Astrocyte of the spinal cord (primary cell): Measurements from ENCODE around the gene ITPR2.
"Not testable (repeated sequence)": the region's sequence is repeated elsewhere in the genome, so short reads cannot be mapped to it uniquely, and the experiment has no call there.

Experiments
- DNase-seq: peaks from one replicate; pipeline ENCODE4 v3.0.0; 2011; ENCODE audit warnings: low read depth, low spot score
- H3K4me3 ChIP-seq: 2 replicates; pipeline ENCODE4 v1.5.1; 2011; ENCODE audit warnings: low read depth, mild to moderate bottlenecking, low read length, moderate library complexity
- in situ Hi-C: cut with HindIII; loops from 2 replicates; pipeline ENCODE4 v1.10.0; 2017; ENCODE audit warnings: low sequenced_read_pairs
- TF ChIP-seq, protein P1 (sequence below): IDR thresholded peaks from 2 replicates; pipeline ENCODE4 v1.5.1; 2012; ENCODE audit warnings: low read depth, mild to moderate bottlenecking, low read length, inconsistent platforms

Gene ITPR2

DNA sequence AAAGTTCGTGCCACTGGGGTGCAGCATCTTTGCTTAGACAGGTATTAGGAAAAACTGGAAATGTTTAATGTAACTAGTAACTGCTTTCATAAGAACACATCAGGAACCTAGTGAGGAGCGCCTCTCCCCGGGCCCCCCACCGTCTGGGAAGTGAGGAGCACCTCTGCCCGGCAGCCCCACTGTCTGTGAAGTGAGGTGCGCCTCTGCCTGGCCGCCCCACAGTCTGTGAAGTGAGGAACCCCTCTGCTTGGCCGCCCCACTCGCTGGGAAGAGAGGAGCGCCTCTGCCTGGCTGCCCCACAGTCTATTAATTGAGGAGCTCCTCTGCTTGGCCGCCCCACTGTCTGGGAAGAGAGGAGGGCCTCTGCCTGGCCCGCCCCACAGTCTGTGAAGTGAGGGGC, 224.7 kb downstream of the ITPR2 start:
- no peak for DNase-seq
- no peak overlapping the region for H3K4me3 ChIP-seq
- in situ Hi-C loops: no loop called here
- TF ChIP-seq, protein P1, sequence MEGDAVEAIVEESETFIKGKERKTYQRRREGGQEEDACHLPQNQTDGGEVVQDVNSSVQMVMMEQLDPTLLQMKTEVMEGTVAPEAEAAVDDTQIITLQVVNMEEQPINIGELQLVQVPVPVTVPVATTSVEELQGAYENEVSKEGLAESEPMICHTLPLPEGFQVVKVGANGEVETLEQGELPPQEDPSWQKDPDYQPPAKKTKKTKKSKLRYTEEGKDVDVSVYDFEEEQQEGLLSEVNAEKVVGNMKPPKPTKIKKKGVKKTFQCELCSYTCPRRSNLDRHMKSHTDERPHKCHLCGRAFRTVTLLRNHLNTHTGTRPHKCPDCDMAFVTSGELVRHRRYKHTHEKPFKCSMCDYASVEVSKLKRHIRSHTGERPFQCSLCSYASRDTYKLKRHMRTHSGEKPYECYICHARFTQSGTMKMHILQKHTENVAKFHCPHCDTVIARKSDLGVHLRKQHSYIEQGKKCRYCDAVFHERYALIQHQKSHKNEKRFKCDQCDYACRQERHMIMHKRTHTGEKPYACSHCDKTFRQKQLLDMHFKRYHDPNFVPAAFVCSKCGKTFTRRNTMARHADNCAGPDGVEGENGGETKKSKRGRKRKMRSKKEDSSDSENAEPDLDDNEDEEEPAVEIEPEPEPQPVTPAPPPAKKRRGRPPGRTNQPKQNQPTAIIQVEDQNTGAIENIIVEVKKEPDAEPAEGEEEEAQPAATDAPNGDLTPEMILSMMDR: no peak

DNA sequence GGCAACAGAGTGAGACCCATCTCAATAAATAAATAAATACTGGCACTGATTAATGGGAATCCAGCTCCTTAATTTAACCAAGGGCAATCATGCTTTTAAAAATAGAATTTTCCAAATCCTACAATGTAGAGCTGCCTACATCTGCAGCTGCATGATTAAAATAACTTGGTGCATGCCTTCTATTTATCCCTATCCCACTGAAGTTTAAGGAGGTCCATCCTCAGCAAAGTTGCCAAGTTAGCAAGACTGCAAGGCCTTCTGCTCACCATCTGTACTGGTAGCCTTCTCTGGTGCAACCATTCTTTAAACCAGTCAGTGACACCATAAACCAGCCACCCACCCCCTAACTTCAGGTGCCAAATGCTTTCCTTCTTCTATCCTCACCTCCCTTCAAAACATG, 226.1 kb downstream of the ITPR2 start:
- TF ChIP-seq, protein P1: no peak
- in situ Hi-C loops: no loop called here
- DNase-seq: no peak
- no peak overlapping the region for H3K4me3 ChIP-seq

DNA sequence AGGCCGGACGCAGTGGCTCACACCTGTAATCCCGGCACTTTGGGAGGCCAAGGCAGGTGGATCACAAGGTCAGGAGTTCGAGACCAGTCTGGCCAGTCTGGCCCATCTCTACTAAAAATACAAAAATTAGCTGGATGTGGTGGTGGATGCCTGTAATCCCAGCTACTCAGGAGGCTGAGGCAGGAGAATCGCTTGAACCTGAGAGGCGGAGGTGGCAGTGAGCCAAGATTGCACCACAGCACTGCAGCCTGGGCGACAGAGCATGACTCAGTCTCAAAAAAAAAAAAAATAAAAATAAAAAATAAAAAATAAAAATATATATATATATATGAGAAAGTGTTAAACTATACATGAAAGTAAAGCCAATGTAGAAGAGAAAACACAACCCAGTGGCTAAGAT, 228.2 kb downstream of the ITPR2 start:
- in situ Hi-C loops, H3K4me3 ChIP-seq, DNase-seq: not testable (repeated sequence)

DNA sequence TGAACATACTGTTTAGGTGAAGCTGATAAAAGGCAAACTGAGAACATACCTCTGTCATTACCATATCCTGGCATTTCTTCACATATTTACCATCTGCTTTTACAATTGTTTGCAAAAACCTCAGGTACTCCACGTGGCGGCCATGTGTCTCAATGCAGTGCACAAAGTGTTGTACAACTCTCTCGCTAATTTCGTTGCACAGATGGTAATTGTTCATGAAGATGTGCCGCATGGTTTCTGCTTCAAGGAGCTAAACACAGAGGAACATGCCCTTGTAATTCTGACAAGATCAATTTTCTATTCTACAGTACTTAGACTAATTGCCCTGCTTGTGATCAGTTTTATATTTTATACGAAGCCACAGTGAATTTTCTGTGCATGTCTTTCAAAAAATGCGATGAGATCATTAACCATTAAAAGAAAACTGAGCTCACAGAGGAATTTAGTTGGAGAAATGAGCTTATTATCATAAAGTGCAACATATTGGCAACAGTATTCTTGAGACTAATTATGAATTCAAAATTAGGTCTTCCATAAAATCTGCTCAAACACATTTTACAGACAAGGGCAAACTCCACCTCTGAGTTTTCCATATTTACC, 233.8 kb downstream of the ITPR2 start:
- DNase-seq: no peak
- in situ Hi-C loops: no loop called here
- TF ChIP-seq, protein P1: no peak

DNA sequence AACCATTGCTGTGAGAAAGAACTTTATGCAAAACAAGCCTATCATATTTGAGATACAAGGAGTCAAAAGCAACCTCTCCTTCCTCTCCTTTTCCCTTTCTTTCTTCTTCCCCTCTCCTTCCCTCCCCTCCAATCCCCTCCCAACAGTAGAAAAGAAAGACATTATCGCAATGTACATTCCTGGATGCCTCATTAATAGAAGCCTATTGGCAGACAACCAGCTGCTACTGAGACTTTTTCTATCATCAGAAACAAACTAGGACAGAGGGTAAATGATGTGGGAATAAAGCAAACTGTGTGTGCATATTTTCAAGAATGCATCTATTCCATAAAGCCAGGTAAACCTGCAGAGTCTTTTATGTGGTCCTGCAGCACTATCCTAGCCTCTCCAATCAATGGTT, 237.2 kb downstream of the ITPR2 start:
- no peak overlapping the region for H3K4me3 ChIP-seq
- TF ChIP-seq, protein P1: no peak
- in situ Hi-C loops: no loop called here
- DNase-seq: no peak

More for the DNA sequence above, 233.8 kb downstream of the ITPR2 start:
- H3K4me3 ChIP-seq: no peak overlapping the region

DNA sequence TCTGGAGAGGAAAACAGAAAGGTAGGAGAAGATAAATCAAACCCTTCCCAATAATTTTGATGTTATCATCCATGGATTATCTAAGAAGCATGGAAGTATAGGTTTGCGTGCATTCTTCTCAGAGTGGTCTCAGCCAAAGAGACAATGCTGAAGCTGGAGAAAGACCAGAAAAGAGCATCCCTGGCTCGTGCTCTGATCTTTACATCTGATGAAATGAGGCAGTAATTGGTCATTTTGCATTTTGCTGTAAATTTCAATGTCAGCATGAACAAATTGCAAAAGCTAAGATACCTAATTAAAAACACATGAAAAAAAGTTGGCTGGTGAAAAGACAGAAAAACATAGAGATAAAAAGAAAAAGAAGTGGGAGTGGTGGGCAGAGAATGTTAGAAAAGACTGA, 252.4 kb downstream of the ITPR2 start:
- in situ Hi-C loops: no loop called here
- no peak for DNase-seq
- TF ChIP-seq, protein P1: no peak
- no peak overlapping the region for H3K4me3 ChIP-seq

DNA sequence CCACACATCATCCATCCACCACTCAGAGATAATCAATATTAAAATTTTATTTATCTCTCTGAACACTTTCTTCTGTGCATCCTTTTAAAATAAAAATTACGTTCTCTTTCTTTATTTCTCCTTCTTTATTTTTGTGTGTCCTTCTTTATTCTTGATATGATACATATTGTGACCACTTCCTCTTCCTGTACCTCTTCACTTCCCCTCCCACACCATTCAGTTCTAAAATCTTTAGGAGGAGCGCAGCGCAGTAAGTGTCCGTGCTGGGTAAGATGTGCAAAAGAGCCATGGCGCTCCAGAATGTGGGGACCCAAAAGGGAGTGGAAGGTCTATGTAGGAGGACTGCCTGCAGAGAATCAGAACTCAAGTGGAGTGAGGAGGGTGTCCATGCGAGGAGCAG, 256.7 kb downstream of the ITPR2 start:
- no peak overlapping the region for H3K4me3 ChIP-seq
- DNase-seq: no peak
- TF ChIP-seq, protein P1: no peak
- in situ Hi-C loops: no loop called here
